HG02938 (cell line): ENCODE measurements around the gene WDR82.

Source experiments
- ATAC-seq: cut with Tn5 transposase; IDR thresholded peaks from one replicate; pipeline ENCODE4 v1.9.1; 2021; ENCODE audit warnings: mild to moderate bottlenecking, moderate library complexity; ENCODE audit not compliant: unreplicated experiment

The WDR82 gene

GRCh38 chr3:52240059-52240885 is 38.2 kb downstream of the WDR82 start:
- no peak for ATAC-seq

DNA sequence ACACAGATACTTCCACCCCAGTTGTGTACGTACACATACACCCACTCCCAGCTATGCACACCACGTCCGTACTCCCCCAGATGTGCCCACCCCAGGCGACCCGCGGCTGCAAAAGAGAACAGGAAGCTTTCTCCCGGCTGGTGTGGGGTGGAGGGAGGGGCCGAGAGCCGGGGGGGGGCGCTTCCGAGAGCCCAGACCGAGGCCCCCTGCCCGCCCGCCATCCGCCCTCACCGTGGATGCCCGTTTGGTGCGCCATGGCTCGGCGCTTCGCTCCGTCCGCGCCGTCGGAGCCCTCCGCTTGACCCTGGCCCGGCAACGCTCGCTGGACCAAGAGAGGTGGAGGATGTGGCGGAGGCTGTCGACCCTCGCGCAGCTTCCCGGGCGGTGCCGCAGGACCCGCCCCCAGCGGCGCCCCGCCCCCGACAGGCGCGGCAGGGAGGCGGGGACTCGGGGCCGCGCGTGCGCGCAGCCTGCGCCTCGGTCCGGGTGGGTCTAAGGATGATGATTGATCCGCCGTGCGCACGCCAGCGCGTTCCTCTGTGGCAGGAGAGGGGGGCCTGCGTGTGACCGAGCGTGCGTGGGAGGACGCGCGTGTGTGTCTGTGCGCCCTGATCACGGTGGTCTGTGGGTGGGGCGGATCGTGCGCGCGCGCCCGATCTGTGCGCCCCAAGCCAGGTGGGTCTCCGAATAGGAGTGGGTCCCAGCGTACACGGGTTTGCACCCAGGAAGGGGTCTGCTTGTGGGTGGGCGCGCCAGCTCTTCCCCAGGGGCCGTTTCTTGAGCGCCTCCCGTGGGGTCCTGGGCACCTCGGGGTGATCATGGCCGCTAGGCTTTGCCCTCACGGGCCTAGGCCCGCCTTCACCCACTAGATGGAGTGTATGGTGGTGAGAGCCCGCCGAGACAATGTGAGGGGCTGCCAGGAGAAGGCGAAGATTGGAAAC is 39.4 kb downstream of the WDR82 start, which contains the start of gene TWF2:
TWF2 (minus strand) TSS at position 398 of the 941 bp plus-strand sequence; CDS start at position 256, 142 bp downstream.
- ATAC-seq, result peak; percentile 65

GRCh38 chr3:52238193-52238760 is 40.2 kb downstream of the WDR82 start:
- peak; percentile 5 for ATAC-seq

DNA sequence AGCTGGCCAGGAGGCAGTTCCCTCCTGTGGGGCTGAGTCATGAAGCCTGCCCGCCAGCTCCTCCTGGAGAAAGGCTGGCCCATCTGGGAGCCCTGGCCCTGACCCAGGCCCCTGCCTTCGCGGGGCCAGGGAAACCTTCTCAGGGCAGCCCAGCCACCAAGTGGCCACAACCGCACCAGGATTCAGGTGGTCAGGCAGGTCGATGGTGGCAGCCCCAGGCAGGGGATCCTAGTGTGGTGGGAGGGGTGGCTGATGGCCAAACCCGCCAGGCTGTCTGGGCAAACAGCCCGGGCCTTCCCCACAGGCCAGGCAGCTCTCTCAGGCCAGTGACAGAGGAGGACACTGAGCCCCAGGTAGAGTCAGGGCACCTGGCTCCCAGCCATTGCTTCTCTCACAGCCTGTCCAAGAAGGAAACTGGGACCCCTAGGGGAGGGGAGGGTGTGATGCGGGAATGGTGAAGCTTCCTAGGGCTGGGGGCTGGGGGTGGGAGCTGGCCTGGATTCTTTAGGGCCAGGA is 40.7 kb downstream of the WDR82 start:
- ATAC-seq, result no peak

- ATAC-seq, result no peak
These were observed 41.3 kb downstream of the WDR82 start for GRCh38 chr3:52237006-52237656.

DNA sequence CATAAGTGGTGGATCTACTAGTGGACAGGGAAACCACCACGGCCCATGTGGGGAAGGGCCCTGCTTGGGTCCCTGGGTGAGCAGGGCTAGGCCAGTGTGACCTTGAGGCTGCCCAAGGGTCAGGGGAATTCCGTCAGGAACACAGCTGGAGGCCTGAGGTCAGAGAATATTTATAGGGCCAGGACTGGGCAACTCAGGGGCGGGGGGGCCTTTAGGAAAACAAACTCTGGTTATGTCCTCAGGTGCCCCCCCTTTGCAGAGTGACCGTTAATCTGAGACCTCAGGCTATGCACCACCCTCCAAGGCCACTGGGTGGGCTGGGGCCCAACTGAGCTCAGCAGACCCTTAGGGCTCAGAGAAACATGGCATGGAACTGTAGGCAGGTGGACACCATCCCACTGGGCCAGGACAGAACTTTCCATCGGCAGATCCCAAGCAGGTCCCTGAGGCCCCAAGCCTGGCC is 42.0 kb downstream of the WDR82 start:
- ATAC-seq, result no peak

DNA sequence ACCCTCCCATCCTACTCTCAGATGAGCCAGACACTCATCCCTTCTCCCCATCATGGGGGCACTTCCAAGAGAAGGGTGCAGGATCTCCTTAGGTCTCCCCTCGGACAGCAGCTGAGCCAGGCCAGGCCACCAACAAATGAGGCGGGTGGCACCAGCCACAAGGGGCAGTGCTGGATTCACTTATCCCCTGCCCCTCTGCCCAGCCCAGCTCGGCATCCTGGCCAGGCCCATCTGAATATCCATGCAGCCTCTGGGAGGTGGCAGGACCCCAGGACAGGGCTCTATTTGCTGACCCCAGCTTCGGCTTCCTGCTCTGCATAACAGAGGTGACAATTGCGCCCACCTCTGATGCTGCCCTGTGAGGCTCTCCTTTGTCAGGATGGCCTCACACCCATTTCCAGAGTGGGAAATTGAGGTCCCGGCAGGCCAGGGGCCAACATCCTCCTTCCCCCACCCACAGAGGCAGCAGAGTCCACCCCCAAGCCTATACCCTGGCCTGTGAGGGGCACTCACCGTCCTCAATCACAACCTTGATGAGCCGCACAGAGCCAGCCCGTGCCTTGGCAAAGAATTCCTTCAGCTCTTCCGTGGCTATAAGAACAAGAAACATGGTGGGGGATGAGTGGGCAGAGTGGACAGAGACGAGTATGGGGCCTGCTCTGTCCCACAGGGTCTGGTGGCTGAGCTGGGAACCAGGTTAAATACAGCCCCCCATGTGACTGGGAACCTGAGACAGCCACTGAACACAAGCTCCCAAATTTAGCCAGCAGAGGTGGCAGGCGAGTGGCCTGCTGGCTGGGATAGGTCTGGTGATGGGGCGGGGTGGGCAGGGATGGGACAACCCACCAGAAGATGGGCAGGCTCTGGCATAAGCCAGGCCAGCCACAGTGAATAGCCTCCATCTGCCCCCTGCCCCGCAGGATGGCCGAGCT is 43.7 kb downstream of the WDR82 start:
- no peak for ATAC-seq

- ATAC-seq, result no peak
These were observed 44.5 kb downstream of the WDR82 start for GRCh38 chr3:52233968-52234367.

GRCh38 chr3:52233108-52233591 is 45.3 kb downstream of the WDR82 start:
- no peak for ATAC-seq

DNA sequence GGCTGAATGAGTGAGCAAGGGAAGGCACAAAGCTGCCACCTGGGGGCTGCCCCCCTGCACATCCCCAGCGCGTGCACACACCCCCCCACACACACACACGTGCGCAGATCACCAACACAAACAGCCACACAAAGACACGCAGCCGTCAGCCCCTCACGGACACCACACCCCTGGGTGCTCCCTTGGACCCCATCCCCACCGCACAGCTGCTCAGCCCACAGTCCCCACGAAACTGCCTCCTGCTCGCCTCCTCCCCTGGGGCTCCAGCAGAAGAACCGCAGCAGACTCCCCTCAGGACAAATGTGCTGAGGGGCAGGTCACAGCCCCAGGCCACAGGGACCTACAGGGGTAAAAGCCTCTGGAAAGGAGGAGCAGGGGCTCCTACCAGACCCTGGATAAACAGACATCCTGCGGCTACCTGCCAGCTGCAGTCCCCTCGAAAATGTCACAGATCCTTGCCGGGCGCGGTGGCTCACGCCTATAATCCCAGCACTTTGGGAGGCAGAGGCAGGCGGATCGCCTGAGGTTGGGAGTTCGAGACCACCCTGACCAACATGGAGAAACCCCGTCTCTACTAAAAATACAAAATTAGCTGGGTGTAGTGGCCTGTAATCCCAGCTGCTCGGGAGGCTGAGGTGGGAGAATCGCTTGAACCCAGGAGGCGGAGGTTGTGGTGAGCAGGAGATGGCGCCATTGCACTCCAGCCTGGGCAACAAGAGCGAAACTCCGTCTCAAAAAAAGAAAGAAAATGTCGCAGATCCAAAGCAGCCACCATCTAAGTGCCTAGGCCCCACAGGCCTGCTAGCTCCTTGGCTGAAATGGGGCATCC is 46.0 kb downstream of the WDR82 start:
- no peak for ATAC-seq

DNA sequence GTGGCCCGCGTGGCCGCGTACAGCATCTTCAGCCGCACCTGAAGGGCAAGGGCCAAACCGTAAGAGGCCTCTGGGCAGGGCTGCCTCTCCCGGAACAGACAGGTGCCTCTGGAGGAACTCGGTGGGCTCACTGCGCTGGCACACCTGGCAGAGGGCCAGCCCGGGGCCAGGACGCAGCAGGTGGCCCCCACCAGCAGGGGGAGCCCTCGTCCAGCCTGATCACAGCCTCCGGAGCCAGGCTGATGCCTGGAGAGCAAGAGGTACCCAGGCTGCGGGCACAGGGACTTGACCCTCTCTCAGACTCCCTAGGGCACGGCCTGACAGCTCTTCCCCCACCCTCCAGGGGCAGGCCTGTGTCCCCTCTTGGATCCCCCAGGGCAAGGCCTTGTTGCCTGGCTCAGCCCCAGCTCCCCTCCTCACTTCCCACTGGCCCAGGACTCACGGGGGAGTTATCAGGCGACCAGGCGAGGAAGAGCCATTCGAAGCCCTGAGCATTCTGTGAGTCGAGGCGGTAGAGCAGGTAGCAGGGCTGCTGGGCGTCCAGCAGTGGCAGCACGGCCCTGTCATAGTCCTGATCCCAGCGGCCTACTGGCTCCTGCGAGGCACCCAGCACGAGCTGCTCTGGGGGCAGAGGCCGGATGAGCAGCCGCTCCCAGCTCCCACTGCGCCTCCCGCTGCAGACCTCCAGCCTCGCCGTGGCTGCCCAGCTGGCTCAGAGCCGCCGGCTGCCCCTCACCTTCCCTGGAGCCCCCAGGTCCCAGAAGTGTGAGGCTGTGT is 46.8 kb downstream of the WDR82 start:
- no peak for ATAC-seq

- no peak for ATAC-seq
These were observed 47.5 kb downstream of the WDR82 start for GRCh38 chr3:52230889-52231499.

DNA sequence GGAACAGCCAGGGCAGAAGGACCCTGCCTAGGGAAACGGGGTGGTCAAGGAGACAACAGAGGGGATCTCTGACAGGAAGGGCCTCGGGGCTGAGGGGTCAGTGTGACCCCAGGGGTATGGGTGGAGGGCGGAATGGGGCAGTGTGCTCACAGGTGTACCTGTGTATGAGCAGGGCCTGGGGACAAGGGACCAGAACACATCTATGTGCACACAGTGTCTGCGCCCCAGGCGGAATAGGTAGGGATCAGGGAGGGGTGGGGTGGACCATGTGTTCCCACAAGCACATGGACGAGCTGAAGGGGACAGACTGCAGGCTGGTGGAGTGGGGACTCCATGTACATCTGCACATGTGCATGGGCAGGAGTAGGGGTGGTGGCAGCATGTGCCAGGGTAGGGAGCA is 48.0 kb downstream of the WDR82 start:
- no peak for ATAC-seq

GRCh38 chr3:52229656-52230055 is 48.8 kb downstream of the WDR82 start:
- no peak for ATAC-seq

GRCh38 chr3:52228751-52229291 is 49.6 kb downstream of the WDR82 start:
- ATAC-seq, result no peak

- ATAC-seq, result no peak
These were observed 50.2 kb downstream of the WDR82 start for GRCh38 chr3:52228266-52228665.

DNA sequence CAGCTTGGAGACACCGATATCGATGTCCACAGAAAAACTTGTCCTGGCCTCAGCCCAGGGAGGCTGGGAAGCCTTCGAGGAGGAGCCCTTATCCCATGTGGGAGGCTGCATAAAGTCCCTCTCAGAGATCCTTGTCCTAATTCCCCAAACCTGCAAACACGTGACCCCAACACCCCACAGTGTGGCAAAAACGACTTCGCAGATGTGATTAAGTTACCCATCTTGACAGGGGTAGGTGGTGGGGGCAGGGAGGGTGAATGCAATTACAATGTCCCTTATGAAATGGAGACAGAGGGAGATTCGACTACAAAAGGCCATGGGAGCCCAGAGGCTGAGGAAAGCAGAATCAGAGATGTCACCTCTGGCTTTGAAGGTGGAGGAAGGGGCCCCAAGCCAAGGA is 50.7 kb downstream of the WDR82 start:
- no peak for ATAC-seq
